ENCODE data around the gene SDC3.

The SDC3 gene

GRCh38 chr1:30912224-30912623 is 3.7 kb upstream of the SDC3 start:
- peaks cover 16% of the 10 kb centered on the region for H3K27me3 ChIP-seq (ENCODE audit: control insufficient read depth, insufficient read depth, low read length)
- H3K27ac ChIP-seq (ENCODE audit: low read depth, low read length), result no peak overlapping the region
- H3K36me3 ChIP-seq (ENCODE audit: control insufficient read depth, insufficient read depth, low read length), result no peaks in the 10 kb centered on the region

GRCh38 chr1:30911059-30911954 is 2.7 kb upstream of the SDC3 start:
- no peaks in the 10 kb centered on the region for H3K9me3 ChIP-seq (ENCODE audit: control insufficient read depth, insufficient read depth, low read length)
- H3K27ac ChIP-seq (ENCODE audit: low read depth, low read length), result no peak overlapping the region

More at GRCh38 chr1:30912224-30912623, 3.7 kb upstream of the SDC3 start:
- no peaks in the 10 kb centered on the region for H3K9me3 ChIP-seq (ENCODE audit: control insufficient read depth, insufficient read depth, low read length)
- H3K4me1 ChIP-seq (ENCODE audit: control insufficient read depth, insufficient read depth, low read length), result peaks cover 17% of the 10 kb centered on the region
- no peak overlapping the region for H3K9ac ChIP-seq (ENCODE audit: low read depth, low read length)
- no peak overlapping the region for H3K4me3 ChIP-seq (ENCODE audit: low read depth, low read length)

GRCh38 chr1:30909365-30910068 is 959 bp upstream of the SDC3 start:
- Histone ChIP-seq H3K9ac (ENCODE audit: low read depth, low read length) (0 out of 2 replicates have a peak overlapping the region, but pooled peaks have one; percentile 32), H3K4me3 (ENCODE audit: low read depth, low read length) (peak overlapping the region; percentile 61; the same call in 1 of the 2 replicates), H3K27ac (ENCODE audit: low read depth, low read length) (no peak overlapping the region), H3K27me3 (ENCODE audit: control insufficient read depth, insufficient read depth, low read length) (peaks cover 22% of the 10 kb centered on the region), H3K4me1 (ENCODE audit: control insufficient read depth, insufficient read depth, low read length) (peaks cover 30% of the 10 kb centered on the region), H3K9me3 (ENCODE audit: control insufficient read depth, insufficient read depth, low read length) (no peaks in the 10 kb centered on the region), H3K36me3 (ENCODE audit: control insufficient read depth, insufficient read depth, low read length) (no peaks in the 10 kb centered on the region)

More at GRCh38 chr1:30911059-30911954, 2.7 kb upstream of the SDC3 start:
- Histone ChIP-seq H3K9ac (ENCODE audit: low read depth, low read length) (no peak overlapping the region), H3K36me3 (ENCODE audit: control insufficient read depth, insufficient read depth, low read length) (no peaks in the 10 kb centered on the region), H3K4me1 (ENCODE audit: control insufficient read depth, insufficient read depth, low read length) (peaks cover 24% of the 10 kb centered on the region), H3K4me3 (ENCODE audit: low read depth, low read length) (no peak overlapping the region), H3K27me3 (ENCODE audit: control insufficient read depth, insufficient read depth, low read length) (peaks cover 22% of the 10 kb centered on the region)

- H3K4me1 ChIP-seq (ENCODE audit: control insufficient read depth, insufficient read depth, low read length), result peaks cover 35% of the 10 kb centered on the region
- H3K9me3 ChIP-seq (ENCODE audit: control insufficient read depth, insufficient read depth, low read length), result no peaks in the 10 kb centered on the region
- H3K36me3 ChIP-seq (ENCODE audit: control insufficient read depth, insufficient read depth, low read length), result no peaks in the 10 kb centered on the region
- H3K27me3 ChIP-seq (ENCODE audit: control insufficient read depth, insufficient read depth, low read length), result peaks cover 22% of the 10 kb centered on the region
- H3K9ac ChIP-seq (ENCODE audit: low read depth, low read length), result no peak overlapping the region
- H3K4me3 ChIP-seq (ENCODE audit: low read depth, low read length), result no peak overlapping the region
- H3K27ac ChIP-seq (ENCODE audit: low read depth, low read length), result no peak overlapping the region
These were observed 252 bp downstream of the SDC3 start for GRCh38 chr1:30908316-30908695.

GRCh38 chr1:30907481-30908315 is 860 bp downstream of the SDC3 start:
- peaks cover 22% of the 10 kb centered on the region for H3K27me3 ChIP-seq (ENCODE audit: control insufficient read depth, insufficient read depth, low read length)
- peaks cover 38% of the 10 kb centered on the region for H3K4me1 ChIP-seq (ENCODE audit: control insufficient read depth, insufficient read depth, low read length)
- no peak overlapping the region for H3K27ac ChIP-seq (ENCODE audit: low read depth, low read length)
- H3K4me3 ChIP-seq (ENCODE audit: low read depth, low read length), result peak overlapping the region; percentile 59
- no peak overlapping the region for H3K9ac ChIP-seq (ENCODE audit: low read depth, low read length)
- H3K36me3 ChIP-seq (ENCODE audit: control insufficient read depth, insufficient read depth, low read length), result no peaks in the 10 kb centered on the region
- no peaks in the 10 kb centered on the region for H3K9me3 ChIP-seq (ENCODE audit: control insufficient read depth, insufficient read depth, low read length)

GRCh38 chr1:30906631-30907441 is 1.7 kb downstream of the SDC3 start:
- Histone ChIP-seq H3K4me1 (ENCODE audit: control insufficient read depth, insufficient read depth, low read length) (peaks cover 40% of the 10 kb centered on the region), H3K9me3 (ENCODE audit: control insufficient read depth, insufficient read depth, low read length) (no peaks in the 10 kb centered on the region), H3K4me3 (ENCODE audit: low read depth, low read length) (no peak overlapping the region; the same call in 1 of the 2 replicates), H3K36me3 (ENCODE audit: control insufficient read depth, insufficient read depth, low read length) (no peaks in the 10 kb centered on the region), H3K27ac (ENCODE audit: low read depth, low read length) (no peak overlapping the region), H3K9ac (ENCODE audit: low read depth, low read length) (no peak overlapping the region), H3K27me3 (ENCODE audit: control insufficient read depth, insufficient read depth, low read length) (peaks cover 22% of the 10 kb centered on the region)

- Histone ChIP-seq H3K27ac (ENCODE audit: low read depth, low read length) (no peak overlapping the region), H3K4me3 (ENCODE audit: low read depth, low read length) (no peak overlapping the region), H3K27me3 (ENCODE audit: control insufficient read depth, insufficient read depth, low read length) (peaks cover 22% of the 10 kb centered on the region), H3K9ac (ENCODE audit: low read depth, low read length) (no peak overlapping the region), H3K36me3 (ENCODE audit: control insufficient read depth, insufficient read depth, low read length) (no peaks in the 10 kb centered on the region), H3K9me3 (ENCODE audit: control insufficient read depth, insufficient read depth, low read length) (no peaks in the 10 kb centered on the region), H3K4me1 (ENCODE audit: control insufficient read depth, insufficient read depth, low read length) (peaks cover 42% of the 10 kb centered on the region)
These were observed 2.5 kb downstream of the SDC3 start for GRCh38 chr1:30905916-30906620.

- H3K4me3 ChIP-seq (ENCODE audit: low read depth, low read length), result no peak overlapping the region
- H3K9ac ChIP-seq (ENCODE audit: low read depth, low read length), result no peak overlapping the region
- H3K36me3 ChIP-seq (ENCODE audit: control insufficient read depth, insufficient read depth, low read length), result no peaks in the 10 kb centered on the region
- H3K4me1 ChIP-seq (ENCODE audit: control insufficient read depth, insufficient read depth, low read length), result peaks cover 41% of the 10 kb centered on the region
- H3K27ac ChIP-seq (ENCODE audit: low read depth, low read length), result no peak overlapping the region
- no peaks in the 10 kb centered on the region for H3K9me3 ChIP-seq (ENCODE audit: control insufficient read depth, insufficient read depth, low read length)
- H3K27me3 ChIP-seq (ENCODE audit: control insufficient read depth, insufficient read depth, low read length), result peaks cover 22% of the 10 kb centered on the region
These were observed 3.2 kb downstream of the SDC3 start for GRCh38 chr1:30905403-30905802.

GRCh38 chr1:30904962-30905335 is 3.6 kb downstream of the SDC3 start:
- Histone ChIP-seq H3K9ac (ENCODE audit: low read depth, low read length) (no peak overlapping the region), H3K4me1 (ENCODE audit: control insufficient read depth, insufficient read depth, low read length) (peaks cover 41% of the 10 kb centered on the region)

More at GRCh38 chr1:30904962-30905335, 3.6 kb downstream of the SDC3 start:
- Histone ChIP-seq H3K36me3 (ENCODE audit: control insufficient read depth, insufficient read depth, low read length) (no peaks in the 10 kb centered on the region), H3K27me3 (ENCODE audit: control insufficient read depth, insufficient read depth, low read length) (peaks cover 22% of the 10 kb centered on the region), H3K9me3 (ENCODE audit: control insufficient read depth, insufficient read depth, low read length) (no peaks in the 10 kb centered on the region), H3K4me3 (ENCODE audit: low read depth, low read length) (no peak overlapping the region), H3K27ac (ENCODE audit: low read depth, low read length) (no peak overlapping the region)

All from HUES48 (cell line).